ENCODE data around the gene GPR161. TPM values are rescaled to one million over a fixed set of nuclear protein-coding genes. Genes with fewer than 3 reads are reported as not detected.

Gene GPR161
- total RNA-seq, 1 donor from 2014 or later: 14.5 TPM

DNA sequence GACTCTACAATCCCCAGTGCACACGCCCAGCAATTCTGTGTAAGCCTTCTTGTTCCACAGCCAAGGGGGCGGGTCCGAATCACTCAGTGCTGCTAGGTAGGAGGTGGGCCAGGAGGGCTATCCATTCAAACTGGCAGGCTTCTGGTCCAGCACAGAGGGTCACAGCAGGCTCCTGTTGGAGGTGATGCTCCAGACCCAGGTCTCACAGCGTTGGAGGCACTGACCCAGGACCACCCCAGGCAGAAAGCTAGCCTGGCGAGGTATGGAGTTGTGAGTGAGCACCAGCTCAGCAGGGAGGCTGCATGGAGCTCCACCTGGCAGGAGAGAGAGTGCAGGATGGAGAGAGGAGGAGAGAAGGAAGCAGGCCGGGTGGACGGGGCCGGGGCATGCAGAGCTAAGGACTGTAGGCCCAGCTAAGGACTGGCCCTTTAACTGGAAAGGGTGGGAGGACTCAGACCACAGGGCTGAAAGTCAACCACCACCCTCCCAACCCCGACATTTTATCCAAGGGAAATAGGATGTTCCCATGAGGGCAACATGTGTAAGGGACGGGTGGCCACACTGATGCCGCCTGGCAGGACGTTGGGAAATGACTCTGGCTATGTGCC, 38.7 kb downstream of the GPR161 start:
- Histone ChIP-seq H3K4me3 (no peak overlapping the region), H3K36me3 (peaks cover 7% of the 10 kb centered on the region), H3K27ac (no peak overlapping the region), H3K4me1 (no peaks in the 10 kb centered on the region), H3K9me3 (no peaks in the 10 kb centered on the region), H3K27me3 (no peaks in the 10 kb centered on the region)
- no peak for DNase-seq
- intact Hi-C loops (cut with DNase I): no loop called here
- peak; percentile 7 for ATAC-seq
- TF ChIP-seq, protein P1, sequence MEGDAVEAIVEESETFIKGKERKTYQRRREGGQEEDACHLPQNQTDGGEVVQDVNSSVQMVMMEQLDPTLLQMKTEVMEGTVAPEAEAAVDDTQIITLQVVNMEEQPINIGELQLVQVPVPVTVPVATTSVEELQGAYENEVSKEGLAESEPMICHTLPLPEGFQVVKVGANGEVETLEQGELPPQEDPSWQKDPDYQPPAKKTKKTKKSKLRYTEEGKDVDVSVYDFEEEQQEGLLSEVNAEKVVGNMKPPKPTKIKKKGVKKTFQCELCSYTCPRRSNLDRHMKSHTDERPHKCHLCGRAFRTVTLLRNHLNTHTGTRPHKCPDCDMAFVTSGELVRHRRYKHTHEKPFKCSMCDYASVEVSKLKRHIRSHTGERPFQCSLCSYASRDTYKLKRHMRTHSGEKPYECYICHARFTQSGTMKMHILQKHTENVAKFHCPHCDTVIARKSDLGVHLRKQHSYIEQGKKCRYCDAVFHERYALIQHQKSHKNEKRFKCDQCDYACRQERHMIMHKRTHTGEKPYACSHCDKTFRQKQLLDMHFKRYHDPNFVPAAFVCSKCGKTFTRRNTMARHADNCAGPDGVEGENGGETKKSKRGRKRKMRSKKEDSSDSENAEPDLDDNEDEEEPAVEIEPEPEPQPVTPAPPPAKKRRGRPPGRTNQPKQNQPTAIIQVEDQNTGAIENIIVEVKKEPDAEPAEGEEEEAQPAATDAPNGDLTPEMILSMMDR (IDR thresholded peaks at IDR 0.05): no peak

DNA sequence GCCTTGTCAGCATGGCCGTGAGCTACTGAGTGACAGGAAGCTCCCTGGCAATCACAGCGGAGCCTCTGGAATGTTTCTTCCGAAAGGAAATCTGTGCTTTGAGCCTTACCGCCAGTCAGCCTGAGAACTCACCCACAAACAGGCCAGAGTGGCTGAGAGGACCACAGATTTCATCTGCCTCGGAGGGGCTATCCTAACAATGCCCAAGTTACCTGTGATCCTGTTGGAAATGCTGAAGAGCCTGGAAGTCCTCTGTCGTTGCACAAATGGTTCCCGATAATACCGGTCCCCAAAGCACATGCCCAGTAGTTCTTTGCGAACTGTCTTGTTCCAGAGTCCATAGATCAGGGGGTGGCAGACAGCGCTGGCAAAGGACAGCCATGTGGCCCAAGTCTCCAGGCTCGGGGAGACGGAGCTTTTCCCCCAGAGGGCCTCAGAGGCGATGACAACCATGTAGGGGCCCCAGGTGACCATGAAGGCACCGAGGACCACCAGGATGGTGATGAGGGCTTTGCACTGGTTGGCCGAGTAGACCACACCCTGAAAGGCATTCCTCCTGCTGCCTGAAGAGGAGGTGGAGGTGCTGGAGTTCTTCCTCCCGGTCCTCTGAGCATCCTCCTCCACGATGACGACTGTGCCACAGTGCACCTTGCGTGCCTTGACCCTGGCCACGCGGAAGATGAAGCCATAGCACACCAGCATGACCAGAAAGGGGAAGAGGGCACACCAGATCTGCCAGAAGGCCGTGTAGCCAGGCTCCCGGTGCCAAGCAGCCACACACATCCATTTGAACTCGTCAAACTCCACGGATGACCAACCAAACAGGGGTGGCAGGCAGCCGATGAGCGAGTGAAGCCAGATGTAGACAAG, 40.2 kb downstream of the GPR161 start:
- intact Hi-C loops (cut with DNase I): no loop called here
- Histone ChIP-seq H3K4me1 (no peaks in the 10 kb centered on the region), H3K9me3 (no peaks in the 10 kb centered on the region), H3K27me3 (no peaks in the 10 kb centered on the region), H3K36me3 (peaks cover 7% of the 10 kb centered on the region), H3K27ac (no peak overlapping the region), H3K4me3 (no peak overlapping the region)
- no peak for DNase-seq
- no peak for ATAC-seq
- TF ChIP-seq, protein P1 (IDR thresholded peaks at IDR 0.05): no peak

- TF ChIP-seq, protein P1 (IDR thresholded peaks at IDR 0.05): no peak
- Histone ChIP-seq H3K4me1 (no peaks in the 10 kb centered on the region), H3K27ac (no peak overlapping the region), H3K36me3 (peaks cover 7% of the 10 kb centered on the region), H3K27me3 (no peaks in the 10 kb centered on the region), H3K4me3 (no peak overlapping the region), H3K9me3 (no peaks in the 10 kb centered on the region)
- ATAC-seq: no peak
- intact Hi-C loops (cut with DNase I): no loop called here
- DNase-seq: no peak
These were observed 41.3 kb downstream of the GPR161 start for GRCh38 chr1:168095476-168095875.

DNA sequence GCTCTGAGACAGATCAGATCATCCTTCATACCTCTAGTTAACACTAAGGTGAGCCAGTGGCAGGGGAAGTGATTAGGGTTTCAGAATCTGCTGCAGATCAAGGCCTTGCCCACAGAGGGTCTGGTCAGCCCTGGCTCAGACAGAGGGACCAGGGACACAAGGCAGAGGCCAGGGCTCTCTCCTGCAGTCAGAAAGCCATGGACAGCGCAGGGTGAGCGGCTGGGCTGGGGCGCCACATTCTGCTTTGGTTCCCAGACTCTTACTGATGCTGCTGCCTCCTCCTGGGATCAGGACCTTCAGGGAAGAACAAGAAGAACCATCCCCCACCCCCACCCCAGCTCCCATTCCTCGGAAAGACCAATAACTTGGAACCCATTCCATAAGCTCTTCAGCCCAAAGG, 43.1 kb downstream of the GPR161 start:
- no peak overlapping the region for H3K27ac ChIP-seq
- intact Hi-C loops (cut with DNase I): no loop called here
- H3K9me3 ChIP-seq: no peaks in the 10 kb centered on the region
- TF ChIP-seq, protein P1 (IDR thresholded peaks at IDR 0.05): no peak
- no peaks in the 10 kb centered on the region for H3K4me1 ChIP-seq
- no peak overlapping the region for H3K4me3 ChIP-seq
- ATAC-seq (no peak), DNase-seq (no peak)
- no peaks in the 10 kb centered on the region for H3K27me3 ChIP-seq
- peaks cover 7% of the 10 kb centered on the region for H3K36me3 ChIP-seq

DNA sequence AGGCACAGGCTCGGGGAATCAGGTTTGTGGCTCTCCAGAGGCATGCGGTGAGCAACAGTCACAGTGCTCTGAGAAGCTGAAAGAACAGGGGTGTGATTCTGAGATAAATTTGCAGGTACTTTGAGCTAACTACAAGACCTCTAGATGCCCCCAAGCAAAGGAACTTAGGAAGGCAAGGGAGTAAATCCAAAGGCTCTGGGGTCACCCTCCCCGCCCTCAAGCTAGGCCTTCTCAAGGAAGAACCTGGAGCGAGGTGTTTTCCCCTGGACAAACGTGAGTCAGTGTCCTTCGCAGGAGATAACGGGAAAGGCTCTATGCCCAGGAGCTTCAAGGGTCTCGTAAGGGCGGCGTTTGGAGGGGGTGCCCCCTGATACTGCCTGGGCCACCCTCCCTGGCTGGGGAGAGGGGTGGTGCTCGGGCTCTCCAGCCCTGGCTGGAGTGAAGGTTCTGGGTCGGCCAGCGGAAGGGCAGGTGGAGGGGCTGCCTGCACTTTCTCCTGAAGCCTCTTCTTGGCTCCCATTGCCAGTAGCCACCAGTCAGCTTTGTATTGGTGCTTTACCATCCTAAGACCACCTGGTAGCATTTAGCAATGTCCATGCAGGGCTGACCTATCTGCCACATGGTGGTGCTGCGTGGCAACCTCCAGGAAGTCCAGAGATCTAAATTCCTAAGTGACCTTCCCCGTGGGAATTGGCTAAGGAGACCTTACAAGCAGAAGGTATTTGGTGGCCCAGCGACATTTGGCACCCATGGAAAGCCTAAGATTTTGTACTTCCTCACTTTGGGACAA, 44.0 kb downstream of the GPR161 start:
- H3K9me3 ChIP-seq: no peaks in the 10 kb centered on the region
- H3K4me1 ChIP-seq: no peaks in the 10 kb centered on the region
- no peaks in the 10 kb centered on the region for H3K27me3 ChIP-seq
- no peak overlapping the region for H3K4me3 ChIP-seq
- DNase-seq (no peak), ATAC-seq (peak; percentile 21)
- TF ChIP-seq, protein P1 (IDR thresholded peaks at IDR 0.05): peak; percentile 23
- intact Hi-C loops (cut with DNase I): no loop called here
- peaks cover 7% of the 10 kb centered on the region for H3K36me3 ChIP-seq
- no peak overlapping the region for H3K27ac ChIP-seq

Measured in upper lobe of right lung (tissue), 1 donor.